Stimulated activated CD4-positive, alpha-beta T cell treated with anti-CD3 and anti-CD28 coated beads, Interleukin-15, amount 100 ng/mL, for 48 hours (primary cell): ENCODE results near the gene MIXL1.
"Not testable (repeated sequence)": the region's sequence is repeated elsewhere in the genome, so short reads cannot be mapped to it uniquely, and the experiment has no call there.

ENCODE experiments used
- DNase-seq, 2 donors: peaks; one replicate each; pipeline ENCODE4 v3.0.0-alpha.2; 2020; ENCODE audit warnings: low read depth in 2 of 2

Gene MIXL1

DNA sequence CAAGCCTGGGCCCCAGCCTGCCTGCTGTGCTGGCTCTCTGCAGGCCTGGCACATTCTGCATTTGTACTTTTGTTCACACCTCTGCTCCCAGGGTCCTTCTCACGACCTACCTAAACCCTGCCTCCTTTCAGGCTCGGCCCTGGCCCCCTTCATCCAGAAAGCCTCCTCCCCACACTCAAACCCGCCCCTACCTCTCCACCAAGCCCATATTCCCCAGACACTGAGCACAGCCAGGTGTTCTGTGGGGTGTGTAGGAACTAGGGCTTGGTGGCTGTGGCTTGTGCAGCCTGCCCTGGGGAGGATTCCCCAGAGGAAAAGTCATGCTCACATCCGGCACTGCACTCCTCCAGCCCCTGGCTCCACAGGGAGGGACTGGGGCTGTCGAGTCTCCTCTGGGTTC, 8.2 kb upstream of the MIXL1 start:
- no peak for DNase-seq

DNA sequence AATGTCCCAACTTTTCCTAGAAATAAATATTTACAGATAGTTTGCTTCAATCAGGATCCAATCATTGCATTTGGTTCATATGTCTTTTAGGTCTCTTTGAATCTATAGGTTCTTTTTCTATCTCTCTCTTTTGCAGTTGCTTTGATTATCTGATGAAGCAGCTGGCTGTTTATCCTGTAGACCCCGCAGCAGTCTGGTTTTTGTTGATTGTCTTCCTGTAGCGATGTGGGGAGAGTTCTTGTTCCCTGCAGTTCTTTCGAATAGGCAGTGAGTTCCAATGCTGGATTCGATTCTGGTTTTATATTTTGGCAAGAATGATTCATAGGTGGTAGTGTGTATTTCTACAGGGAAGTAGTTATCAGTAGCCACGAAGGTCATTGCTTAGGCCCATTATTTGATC, 7.4 kb upstream of the MIXL1 start:
- DNase-seq: no peak

DNA sequence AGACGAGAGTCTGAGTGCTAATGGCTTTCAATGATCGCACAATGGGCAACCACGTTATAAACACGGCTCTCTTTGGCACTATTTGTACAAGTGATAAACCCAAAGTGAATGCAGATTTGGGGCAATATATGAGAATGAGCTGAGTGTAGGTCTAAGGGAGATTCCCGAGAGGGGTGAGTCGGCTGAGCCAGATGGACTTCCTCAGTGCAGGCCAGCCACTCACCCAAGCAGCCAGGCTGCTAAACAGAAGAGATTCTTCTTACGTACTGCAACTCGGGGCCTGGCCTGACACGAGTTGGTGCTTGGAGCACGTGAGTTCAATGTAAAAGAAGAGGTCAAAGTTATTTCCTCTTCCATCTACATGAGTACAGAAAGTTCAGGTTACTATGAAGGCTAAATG, 6.2 kb upstream of the MIXL1 start:
- no peak for DNase-seq

DNA sequence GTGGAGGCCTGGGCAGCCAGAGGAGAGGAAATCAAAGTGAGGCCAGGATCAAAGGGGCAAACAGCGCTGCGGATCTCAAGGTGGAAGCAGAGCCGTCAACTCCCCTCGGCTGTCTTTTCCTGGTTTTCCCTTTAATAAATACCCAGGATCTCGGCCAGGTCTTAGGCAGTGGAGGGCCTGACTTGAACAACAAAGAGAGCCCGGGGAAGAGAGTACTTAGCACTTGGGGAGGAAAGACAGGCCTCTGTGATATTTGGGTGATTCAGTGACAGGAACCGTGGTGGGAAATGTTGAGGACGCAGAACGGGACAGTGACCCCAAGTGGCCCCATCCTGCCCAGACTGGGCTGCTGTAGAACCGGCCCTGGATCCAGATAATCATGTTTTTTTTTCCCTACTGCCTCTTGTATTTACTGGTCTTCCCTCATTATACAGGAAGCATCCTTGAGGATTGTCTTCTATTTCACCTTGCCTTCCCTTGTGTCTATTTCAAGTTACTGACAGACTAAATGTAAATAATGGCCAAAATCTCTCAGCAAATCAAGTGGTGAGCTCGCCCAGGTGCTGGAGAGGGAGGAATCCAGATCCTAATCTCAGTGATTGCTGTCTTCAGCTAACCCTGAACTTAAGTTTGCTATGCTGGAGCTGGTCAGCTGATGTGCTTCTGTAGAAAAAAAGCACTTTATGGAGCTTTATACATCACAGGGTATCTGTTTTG, 2.8 kb upstream of the MIXL1 start:
- DNase-seq: no peak

DNA sequence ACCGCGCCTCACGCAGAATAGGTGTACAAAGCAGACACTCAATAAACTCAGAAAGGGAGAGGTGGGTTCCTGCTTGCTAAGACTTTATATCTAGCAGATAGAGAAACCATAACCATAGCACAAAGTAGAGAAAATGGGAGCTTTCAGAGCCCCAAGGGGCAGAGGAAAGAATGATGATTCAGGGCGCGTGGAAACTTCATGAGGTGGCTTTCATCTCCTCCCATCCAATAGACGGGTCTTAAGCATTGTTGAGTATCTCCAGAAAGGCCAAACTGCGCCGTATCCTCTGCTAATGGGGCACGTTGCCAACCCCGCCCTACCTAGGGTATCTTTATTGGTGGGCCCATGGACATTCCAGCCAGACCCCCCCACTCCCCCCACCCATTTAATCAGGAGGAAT, 778 bp upstream of the MIXL1 start:
- no peak for DNase-seq

DNA sequence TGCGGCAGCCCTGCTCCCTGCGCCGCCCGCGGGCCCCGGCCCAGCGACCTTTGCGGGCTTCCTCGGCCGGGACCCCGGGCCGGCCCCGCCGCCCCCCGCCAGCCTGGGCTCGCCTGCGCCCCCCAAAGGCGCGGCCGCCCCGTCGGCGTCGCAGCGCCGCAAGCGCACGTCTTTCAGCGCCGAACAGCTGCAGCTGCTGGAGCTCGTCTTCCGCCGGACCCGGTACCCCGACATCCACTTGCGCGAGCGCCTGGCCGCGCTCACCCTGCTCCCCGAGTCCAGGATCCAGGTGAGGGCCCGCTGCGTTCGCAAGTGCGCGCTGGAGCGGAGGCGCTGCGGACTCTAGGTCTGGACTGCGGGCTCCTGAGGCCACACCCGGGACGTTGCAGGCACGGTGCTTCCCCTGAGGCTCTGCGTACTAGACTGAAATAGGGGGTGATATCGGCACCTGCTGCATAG, 351 bp downstream of the MIXL1 start:
- no peak for DNase-seq

DNA sequence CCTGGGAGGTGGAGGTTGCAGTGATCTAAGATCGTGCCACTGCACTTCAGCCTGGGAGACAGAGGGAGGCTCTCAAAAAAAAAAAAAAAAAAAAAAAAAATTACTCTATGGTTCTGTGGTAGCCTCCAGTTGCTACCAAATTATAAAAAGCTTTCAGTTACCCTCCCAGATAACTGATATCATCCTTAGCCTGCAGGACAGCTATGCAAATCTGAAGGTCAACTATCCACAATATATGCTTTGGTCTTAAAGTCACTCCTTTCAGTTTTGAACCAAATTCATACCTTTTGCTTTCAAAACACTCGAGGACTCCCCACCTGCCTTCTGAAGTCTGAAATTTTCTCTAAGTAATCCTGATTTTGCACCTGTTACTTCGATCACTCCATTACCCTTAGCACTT, 3.1 kb downstream of the MIXL1 start:
- no peak for DNase-seq

DNA sequence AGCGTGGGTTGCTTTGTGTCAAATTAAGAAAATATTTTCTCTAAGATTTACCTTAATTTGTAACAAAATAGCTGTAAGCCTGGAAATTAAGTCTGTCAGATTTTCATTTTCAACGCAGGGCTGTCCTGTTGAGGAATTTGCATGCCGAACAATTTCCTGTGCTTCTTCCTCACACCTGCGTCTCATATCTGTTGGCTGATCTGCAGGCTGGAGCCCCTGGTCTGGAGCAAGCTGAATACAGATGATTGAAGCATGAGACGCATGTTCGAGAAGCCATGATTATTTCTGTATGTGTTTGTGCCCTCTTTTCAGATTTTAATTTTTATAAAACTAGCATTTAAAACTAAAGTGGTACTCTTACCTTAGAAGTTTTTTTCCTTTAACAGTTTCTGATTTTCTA, 9.8 kb downstream of the MIXL1 start:
- DNase-seq: no peak

DNA sequence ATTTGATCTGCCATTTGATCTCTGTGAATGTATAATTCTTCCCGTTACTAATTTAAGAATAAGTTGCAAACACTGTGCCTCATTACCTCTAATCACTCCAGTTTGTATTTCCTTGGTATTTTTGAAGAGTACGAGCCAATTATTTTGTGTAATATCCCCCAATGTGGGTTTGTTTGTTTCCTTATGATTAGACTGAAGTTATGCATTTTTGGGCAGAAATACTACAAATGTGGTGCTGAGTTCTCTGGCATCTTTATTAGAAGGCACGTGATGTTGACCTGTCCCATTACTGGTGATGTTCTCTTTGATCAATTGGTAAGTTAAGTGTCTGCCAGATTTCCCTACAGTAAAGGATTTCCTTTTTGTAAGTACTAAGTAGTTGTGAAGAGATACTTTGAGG, 10.3 kb downstream of the MIXL1 start:
- DNase-seq: no peak

DNA sequence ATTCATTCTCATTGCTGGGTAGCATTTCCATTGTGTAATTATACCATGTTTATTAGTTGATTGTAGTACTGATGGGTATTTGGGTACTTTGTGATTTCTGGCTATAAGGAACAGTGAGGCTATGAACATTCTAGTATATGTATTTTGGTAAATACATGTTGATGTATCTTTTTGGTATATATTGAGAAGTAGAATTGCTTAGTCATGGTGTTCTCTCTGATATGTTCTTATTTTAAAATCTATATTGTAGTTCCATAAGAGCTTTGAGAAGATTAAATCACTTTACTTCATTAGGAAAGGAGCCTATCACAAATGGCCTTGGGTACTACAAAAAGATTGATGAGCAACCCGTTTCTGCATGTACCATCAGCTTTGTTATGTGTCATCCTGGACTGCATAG, 13.4 kb downstream of the MIXL1 start:
- DNase-seq: no peak

DNA sequence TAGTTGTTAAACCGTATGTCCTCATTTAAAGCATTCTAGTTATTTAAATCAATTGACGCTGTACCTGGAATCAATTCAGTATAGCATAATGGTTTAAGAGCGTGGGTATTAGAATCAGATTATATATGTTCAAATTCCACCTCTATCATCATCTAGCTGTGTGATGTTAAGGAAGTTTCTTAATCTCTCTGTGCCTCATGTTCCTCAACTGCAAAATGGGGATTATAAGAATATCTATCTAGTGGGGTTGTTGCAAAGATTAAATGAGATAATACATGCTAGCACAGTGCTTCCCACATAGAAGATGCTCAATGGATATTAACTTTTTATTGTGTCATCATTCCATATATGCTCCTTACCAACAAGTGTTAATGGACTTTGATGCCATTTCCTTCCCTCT, 16.0 kb downstream of the MIXL1 start:
- DNase-seq: no peak

DNA sequence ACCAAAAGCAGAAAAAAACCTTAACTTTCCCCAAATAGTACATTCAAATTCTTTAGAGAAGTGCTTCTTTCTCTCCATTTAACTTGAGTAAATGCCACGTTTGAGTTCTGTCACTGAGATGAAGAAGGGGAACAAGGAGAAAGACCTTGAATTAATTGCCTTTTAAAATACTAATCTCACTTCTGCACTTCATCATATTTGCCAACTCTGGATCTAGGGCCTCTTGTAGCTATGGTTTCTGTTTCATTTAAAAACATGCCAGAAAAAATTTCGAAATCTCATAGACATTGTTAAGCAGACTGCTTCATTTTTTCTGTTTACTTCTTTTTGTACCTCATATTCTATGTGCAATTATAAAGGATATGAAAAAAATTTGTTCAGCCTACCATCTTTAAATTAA, 24.6 kb downstream of the MIXL1 start:
- no peak for DNase-seq

DNA sequence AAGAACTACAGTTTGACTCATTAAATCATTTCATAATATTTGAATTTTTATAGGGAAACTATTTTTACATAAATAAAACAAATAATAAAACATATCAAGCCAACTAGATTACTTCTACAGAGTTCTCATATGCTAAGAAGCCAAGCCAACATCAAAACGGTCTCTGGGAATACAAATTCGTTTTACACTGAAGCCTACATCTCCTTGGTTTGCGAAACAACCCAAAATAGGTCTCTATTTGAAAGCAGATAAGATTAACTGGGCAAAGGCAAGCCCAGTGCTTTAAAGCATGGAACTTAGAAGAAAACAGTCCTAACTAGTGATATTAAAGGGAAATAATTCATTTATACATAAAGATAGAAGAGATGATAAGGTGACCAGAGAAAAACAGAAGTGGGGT, 25.3 kb downstream of the MIXL1 start:
- DNase-seq: no peak

DNA sequence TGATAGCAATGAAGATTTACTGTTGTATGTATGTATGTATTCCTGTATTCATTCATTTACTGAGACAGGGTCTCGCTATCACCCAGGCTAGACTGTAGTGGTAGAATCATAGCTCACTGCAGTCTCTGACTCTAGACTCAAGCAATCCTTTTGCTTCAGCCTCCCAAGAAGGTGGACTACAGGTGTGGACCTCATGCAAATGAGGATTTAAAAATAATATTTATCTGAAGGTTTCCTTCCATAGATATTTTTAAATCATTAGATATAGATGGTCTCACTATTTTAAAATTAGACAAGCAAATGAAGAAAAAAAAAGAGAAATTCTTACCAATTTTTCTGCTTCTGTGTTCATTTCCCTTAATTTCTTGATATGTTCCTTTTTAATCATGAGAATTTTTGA, 27.0 kb downstream of the MIXL1 start:
- DNase-seq: no peak

DNA sequence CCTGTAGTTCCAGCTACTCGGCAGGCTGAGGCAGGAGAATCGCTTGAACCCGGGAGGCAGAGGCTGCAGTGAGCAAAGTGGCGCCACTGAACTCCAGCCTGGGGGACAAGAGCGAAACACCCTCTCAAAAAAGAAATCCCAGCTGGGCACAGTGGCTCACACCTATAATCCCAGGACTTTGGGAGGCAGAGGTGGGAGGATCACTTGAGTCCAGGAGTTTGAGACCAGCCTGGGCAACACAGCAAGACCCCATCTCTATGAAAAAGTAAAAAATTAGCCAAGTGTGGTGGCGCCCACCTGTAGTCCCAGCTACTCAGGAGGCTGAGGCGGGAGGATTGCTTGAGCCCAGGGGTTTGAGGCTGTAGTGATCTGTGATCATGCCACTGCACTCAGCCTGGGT, 29.4 kb downstream of the MIXL1 start:
- DNase-seq: not testable (repeated sequence)

DNA sequence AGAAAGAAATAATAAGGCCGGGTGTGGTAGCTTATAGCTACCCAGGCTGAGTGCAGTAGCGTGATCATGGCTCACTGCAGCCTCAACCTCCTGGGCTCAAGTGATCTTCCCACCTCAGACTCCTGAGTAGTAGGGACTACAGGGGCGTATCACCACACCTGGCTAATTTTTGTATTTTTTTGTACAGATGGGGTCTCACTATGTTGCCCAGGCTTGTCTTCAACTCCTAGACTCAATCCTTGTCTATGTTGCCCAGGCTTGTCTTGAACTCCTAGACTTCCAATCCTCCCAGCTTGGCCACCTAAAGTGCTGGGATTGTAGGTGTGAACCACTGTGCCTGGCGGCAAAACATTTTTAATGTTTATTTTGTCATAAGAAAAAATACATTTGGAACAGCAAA, 30.5 kb downstream of the MIXL1 start:
- DNase-seq: no peak

DNA sequence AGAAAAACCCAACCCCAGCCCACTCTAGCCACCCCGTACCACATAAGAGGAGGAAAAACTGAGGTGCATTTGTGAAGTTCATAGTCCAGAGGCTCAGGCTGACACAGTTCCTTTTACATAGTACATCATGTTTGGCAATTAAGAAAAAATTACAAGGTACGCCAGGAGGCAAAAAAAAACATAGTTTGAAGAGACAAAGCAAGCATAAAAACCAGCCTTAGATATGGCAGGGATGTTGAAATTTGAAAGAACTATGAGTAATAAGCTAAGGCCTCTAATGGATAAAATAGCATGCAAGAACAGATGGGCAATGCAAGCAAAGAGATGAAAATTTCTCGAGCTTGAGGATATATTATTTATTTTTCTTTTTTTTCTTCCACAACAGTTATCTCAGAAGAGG, 31.9 kb downstream of the MIXL1 start:
- DNase-seq: no peak

DNA sequence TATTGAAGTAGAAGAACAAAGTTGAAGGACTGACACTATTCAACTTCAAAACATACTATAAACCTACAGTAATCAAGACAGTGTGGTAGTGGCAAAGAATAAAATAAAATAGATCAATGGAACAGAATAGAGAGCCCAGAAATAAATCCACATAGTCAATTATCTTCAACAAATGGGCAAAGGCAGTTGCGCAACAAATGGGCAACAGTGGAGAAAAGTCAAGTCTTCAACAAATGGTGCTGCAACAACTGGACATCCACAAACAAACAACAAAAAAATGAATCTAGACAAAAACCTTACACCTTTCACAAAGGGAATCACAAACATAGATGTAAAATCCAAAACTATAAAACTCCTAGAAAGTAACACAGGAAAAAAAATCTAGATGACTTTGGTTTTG, 38.4 kb downstream of the MIXL1 start:
- DNase-seq: no peak

DNA sequence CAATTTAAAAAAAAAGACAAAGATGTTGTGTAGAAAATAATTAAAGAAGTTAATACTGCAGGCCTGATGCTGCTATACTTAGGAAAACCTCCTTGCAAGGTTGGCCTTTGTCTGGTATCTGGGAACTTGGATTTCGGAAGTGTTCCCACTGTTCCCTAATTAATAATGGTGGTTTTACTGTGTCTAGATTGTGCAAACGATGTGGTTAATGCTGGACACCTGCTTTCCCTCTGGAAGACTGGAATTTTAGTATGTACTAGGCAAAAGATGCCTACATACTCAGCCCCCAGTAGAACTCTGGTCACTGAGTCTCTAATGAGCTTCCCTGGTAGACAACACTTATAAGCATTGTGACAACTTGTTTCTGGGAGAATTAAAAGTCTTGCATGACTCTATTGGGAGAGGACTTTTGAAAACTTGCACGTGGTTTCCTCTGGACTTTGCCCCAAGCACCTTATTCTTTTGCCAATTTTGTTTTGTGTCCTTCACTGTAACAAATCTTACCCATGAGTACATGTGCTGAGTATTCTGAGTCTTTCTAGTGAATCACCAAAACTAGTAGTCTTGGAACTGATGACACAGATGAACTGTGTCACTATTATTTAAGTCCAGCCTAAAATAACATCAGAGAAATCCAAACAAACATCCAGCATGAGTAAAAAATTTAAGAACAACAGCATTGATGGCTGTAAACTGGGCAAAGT, 45.1 kb downstream of the MIXL1 start:
- no peak for DNase-seq

DNA sequence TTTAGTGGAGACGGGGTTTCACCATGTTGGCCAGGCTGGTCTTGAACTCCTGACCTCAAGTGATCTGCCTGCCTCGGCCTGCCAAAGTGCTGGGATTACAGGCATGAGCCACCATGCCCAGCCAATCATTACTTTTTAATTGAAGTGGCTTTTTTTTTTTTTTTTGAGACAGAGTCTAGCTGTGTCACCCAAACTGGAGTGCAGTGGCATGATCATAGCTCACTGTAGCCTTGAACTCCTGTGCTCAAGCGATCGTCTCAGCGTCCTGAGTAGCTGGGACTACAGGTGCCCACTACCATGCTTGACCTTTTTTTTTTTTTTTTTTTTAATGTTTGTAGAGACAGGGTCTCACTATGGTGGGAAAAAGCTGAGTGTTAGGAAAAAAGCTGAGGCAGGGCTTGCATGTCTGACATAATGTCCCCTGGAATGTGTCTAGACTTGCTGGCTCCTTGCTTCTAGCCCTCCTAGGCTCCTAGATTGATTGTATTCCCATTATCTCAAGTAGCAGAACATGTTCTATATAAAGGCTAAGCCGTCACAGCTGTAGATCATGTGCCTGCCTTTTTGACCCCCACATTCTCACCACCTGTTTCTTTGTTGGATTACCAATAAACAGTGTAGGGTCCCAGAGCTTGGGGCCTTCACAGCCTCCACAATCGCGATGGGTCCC, 48.9 kb downstream of the MIXL1 start:
- not testable (repeated sequence) for DNase-seq

DNA sequence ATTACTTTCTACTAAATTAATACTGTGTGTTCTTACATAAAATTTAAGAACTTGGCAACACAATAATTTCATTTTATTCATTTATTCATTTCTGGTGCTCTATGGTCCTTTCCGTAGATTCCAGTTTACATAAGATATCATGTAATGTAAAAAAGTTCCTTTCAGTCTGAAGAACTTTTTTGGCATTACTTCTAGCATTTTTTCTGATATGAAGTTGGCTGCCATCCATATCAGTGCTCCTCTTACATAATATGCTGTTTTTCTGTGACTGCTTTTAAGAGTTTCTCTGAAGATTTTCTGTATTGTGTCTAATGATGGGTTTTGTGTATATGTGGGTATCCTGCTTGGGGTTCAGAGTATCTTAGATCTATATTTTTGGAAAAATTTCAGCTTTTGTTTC, 50.7 kb downstream of the MIXL1 start:
- DNase-seq: no peak

DNA sequence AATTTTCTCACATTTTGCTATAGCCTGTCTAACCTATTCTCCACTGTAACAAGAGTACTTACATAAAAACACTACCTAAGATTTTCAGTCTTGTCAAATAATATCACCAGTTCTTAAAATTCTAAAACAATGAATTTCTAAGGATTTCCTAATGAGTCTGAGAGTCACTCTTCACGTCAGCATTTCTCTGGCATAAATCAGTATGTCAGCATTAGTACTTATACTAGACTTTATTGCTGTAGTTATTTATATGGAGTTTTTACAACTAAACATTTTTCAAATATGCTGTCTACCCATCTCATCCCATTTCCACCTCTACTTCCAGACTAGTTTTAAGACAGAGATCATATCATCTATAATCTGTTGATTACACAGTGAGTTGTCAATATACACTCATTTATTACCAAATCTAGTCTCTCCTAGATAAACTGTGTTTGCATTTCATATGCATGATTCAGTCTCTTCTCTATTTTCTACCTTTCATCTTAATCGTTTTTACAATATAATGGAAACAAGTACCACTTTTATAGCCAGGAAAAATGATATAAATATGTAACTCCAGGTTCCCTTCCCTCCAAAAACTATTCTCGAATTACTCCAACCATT, 52.7 kb downstream of the MIXL1 start:
- DNase-seq: no peak
